Right lobe of liver (tissue), 6 donors: ENCODE data around the gene DTX3. TPM values are rescaled to one million over a fixed set of nuclear protein-coding genes. Genes with fewer than 3 reads are reported as not detected.
"Not testable (repeated sequence)": the region's sequence is repeated elsewhere in the genome, so short reads cannot be mapped to it uniquely, and the experiment has no call there.

Experiments used
- ATAC-seq, 4 donors: fragments of 200-7000 bp; cut with Tn5 transposase; one replicate each; pipeline ENCODE4 v1.9.1; 2020; ENCODE audit warnings: mild to moderate bottlenecking in 4 of 4, moderate library complexity in 4 of 4
- DNase-seq, 3 donors: peaks; one replicate each; pipeline ENCODE4 v3.0.0-alpha.2; 2020
- H3K27ac ChIP-seq, 3 donors: fragments of 200-600 bp; one replicate each; pipeline ENCODE4 v1.8.0; 2022
- H3K27me3 ChIP-seq, 2 donors: fragments of 200-600 bp; one replicate each; pipeline ENCODE4 v1.8.0; 2022
- H3K36me3 ChIP-seq, 4 donors: fragments of 200-600 bp; sonication (generic) in 1 of 4; one replicate each; pipeline versions ENCODE4 v1.5.1 to v1.8.0; 2017 to 2022; ENCODE audit warnings: control low read depth in 1 of 4
- H3K4me1 ChIP-seq, 4 donors: fragments of 200-600 bp; sonication (generic) in 1 of 4; one replicate each; pipeline versions ENCODE4 v1.5.1 to v1.8.0; 2017 to 2022; ENCODE audit warnings: control low read depth in 1 of 4
- H3K4me3 ChIP-seq, 3 donors: fragments of 200-600 bp; one replicate each; pipeline ENCODE4 v1.8.0; 2022
- H3K9me3 ChIP-seq, 4 donors: fragments of 200-600 bp; sonication (generic) in 1 of 4; one replicate each; pipeline versions ENCODE4 v1.5.1 to v1.8.0; 2017 to 2022; ENCODE audit warnings: control low read depth in 1 of 4
- POLR2A ChIP-seq: fragments of 450-650 bp; IDR thresholded peaks from one replicate; pipeline ENCODE4 v1.6.1; 2017; ENCODE audit warnings: antibody characterized with exemption, mild to moderate bottlenecking
- whole genome bisulfite sequencing: methylation state at CpG from one replicate; pipeline ENCODE4 v1.1.6; 2018; ENCODE audit warnings: low coverage, low lambda C conversion rate; ENCODE audit not compliant: insufficient coverage; ENCODE audit errors: missing lambda C conversion rate; 5-methylcytosine and 5-hydroxymethylcytosine counted together
- intact Hi-C, 2 donors: fragments of 100-400 bp; cut with DNase I; formaldehyde crosslinking; loops; one replicate each; pipeline versions ENCODE4 v1.11.2 to v1.14.1; 2022
- total RNA-seq, 6 experiments: library from RNA; depleted of rRNA in 2 of 6; stranded (reverse); fragments of >200 nt in 2 of 6; fragmentation: NEBNext Ultra II Directional in 3 of 6; extraction: Animal tissue kit (Norgen Biotek cat#: 25700) in 3 of 6; gene quantifications; one replicate each; pipeline versions ENCODE4 v1.1.0 to v1.2.4, GENCODE V29; 2016 to 2023
- TF ChIP-seq, protein P1 (sequence below), 4 donors: fragments of 200-600 bp in 3 of 4; fragments of 450-650 bp in 1 of 4; IDR thresholded peaks; one replicate each; pipeline versions ENCODE4 v1.5.1 to v1.8.0; 2016 to 2022; ENCODE audit warnings: antibody characterized with exemption in 4 of 4, mild to moderate bottlenecking in 2 of 4
- donor health status: DM: no; HTN: yes; CAD: no.
- donor health status: DM: no; HTN: no; CAD: no.
- donor health status: DM: no; HTN: no; CAD: no.
- donor health status: DM: no; HTN: yes; CAD: no.
- donor health status: DM: no; HTN: yes; CAD: no.

DTX3 gene
- total RNA-seq, 6 experiments from 2014 or later = 0.86 to 2.7 (median 1.9) TPM

DNA sequence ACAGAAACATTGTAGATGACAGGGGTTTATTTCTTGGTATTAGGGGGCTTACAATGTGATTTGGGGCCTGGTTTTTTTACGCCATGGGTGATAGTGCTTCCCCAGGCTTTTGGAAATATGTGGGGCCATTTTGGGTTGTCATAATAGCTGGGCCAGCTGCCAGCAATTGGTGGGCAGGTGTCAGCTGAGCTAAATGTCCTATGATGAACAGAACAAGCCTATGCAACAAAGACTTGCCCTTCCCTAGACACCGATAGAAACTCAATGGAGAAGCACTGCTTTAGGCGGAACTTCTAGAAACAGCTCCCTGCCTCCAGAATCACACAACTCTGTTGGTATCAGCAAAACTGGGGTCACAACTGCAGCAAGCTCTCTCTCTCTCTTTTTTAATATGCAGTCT, 33.5 kb downstream of the DTX3 start:
- DNase-seq (no peak), ATAC-seq (no peak)
- Histone ChIP-seq H3K9me3 (no peaks in the 10 kb centered on the region), H3K27me3 (peaks cover 4 to 10% of the 10 kb centered on the region in 2 donors), H3K4me1 (peaks cover 0 to 2% (median 0%) of the 10 kb centered on the region in 4 donors), H3K27ac (no peak overlapping the region), H3K4me3 (no peak overlapping the region), H3K36me3 (no peaks in the 10 kb centered on the region)
- TF ChIP-seq, protein P1, sequence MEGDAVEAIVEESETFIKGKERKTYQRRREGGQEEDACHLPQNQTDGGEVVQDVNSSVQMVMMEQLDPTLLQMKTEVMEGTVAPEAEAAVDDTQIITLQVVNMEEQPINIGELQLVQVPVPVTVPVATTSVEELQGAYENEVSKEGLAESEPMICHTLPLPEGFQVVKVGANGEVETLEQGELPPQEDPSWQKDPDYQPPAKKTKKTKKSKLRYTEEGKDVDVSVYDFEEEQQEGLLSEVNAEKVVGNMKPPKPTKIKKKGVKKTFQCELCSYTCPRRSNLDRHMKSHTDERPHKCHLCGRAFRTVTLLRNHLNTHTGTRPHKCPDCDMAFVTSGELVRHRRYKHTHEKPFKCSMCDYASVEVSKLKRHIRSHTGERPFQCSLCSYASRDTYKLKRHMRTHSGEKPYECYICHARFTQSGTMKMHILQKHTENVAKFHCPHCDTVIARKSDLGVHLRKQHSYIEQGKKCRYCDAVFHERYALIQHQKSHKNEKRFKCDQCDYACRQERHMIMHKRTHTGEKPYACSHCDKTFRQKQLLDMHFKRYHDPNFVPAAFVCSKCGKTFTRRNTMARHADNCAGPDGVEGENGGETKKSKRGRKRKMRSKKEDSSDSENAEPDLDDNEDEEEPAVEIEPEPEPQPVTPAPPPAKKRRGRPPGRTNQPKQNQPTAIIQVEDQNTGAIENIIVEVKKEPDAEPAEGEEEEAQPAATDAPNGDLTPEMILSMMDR (IDR thresholded peaks at IDR 0.05) = no peak
- TF ChIP-seq POLR2A = no peak
- WGBS = 90% methylated on average over 1 of the region's 3 CpGs
- intact Hi-C loops = no loop called here

DNA sequence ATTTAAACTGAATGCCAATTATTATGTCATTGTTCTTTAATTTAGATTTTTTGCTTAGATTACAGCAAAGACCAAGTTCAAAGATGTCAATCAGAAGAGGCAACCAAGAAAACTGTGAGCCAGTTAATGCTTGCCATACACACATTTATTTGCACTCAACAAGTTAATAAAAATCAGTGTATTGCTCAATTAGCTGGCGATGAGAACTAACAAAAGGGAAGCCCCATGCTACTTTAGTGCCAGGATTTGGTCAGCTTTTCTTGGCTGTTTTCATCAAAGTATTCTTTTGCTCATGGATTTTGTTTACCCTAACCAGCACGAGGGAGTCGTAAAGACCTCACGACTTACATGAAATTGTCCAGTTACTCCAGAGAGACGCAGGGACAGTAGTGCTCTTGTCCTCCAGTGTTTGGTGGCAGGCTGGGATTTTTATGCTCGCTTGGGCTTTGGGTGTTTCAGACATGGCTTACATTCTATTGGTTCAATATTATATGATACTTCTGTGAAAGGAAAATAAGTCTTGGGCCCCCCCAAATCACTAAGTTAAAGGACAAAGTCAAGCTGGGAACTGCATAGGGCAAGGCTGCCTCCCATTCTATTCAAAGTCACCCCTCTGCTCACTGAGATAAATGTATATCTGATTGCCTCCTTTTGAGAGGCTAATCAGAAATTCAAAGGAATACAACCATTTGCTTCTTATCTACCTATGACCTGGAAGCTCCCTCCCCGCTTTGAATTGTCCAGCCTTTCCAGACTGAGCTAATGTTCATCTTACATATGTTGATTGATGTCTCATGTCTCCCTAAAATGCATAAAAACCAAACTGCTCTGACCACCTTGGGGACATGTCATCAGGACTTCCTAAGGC, 35.8 kb downstream of the DTX3 start:
- Histone ChIP-seq H3K36me3 (no peaks in the 10 kb centered on the region), H3K4me1 (no peaks in the 10 kb centered on the region), H3K27ac (no peak overlapping the region), H3K27me3 (peaks cover 0 to 9% of the 10 kb centered on the region in 2 donors), H3K9me3 (no peaks in the 10 kb centered on the region), H3K4me3 (no peak overlapping the region)
- no peak for DNase-seq
- intact Hi-C loops = no loop called here
- TF ChIP-seq POLR2A = no peak
- TF ChIP-seq, protein P1 (IDR thresholded peaks at IDR 0.05) = no peak
- 42% methylated on average over 7 of the region's 7 CpGs for WGBS
- ATAC-seq = peak in 2 of 4 donors; percentile 22 to 69

DNA sequence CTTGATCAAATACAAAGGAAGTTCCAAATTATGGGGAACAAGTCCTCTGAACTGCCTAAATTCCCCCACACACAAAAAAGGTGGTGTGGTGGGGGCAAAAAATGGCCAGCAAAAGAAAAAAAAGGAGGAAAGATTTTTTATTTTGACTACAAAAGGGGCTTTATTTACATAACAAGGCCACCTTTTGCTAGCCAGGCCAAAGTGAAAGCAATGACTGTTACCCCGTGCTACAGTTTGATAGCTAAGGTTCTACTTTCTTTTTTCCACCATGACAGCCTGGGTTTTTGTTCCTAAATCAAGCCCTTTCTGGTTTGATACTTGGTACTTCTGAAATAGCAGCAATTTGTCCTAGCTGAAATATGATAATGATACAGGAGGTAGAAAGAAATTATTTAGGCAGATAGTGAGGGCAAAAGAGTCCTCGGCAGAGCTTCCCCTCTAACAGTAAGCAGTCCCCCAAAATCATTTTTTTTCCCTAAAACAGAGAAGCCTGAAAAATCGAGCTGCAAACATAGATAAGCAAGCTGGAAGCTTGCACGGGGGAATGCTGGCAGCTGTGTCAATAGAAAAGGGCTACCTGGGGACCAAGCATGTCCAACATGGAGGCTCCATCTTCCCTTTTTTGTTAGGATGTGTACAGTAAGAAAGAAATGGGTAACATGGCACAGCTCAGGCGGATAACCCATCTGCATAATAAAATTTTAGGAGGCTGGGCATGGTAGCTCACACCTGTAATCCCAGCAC, 37.2 kb downstream of the DTX3 start:
- no peaks in the 10 kb centered on the region for H3K4me1 ChIP-seq
- WGBS = 24% methylated on average over 4 of the region's 5 CpGs
- no peaks in the 10 kb centered on the region for H3K36me3 ChIP-seq
- no peak for ATAC-seq
- intact Hi-C loops = no loop called here
- DNase-seq = no peak
- no peak overlapping the region for H3K27ac ChIP-seq
- H3K9me3 ChIP-seq = no peaks in the 10 kb centered on the region
- TF ChIP-seq POLR2A = no peak
- TF ChIP-seq, protein P1 (IDR thresholded peaks at IDR 0.05) = no peak
- no peaks in the 10 kb centered on the region for H3K27me3 ChIP-seq
- no peak overlapping the region for H3K4me3 ChIP-seq

DNA sequence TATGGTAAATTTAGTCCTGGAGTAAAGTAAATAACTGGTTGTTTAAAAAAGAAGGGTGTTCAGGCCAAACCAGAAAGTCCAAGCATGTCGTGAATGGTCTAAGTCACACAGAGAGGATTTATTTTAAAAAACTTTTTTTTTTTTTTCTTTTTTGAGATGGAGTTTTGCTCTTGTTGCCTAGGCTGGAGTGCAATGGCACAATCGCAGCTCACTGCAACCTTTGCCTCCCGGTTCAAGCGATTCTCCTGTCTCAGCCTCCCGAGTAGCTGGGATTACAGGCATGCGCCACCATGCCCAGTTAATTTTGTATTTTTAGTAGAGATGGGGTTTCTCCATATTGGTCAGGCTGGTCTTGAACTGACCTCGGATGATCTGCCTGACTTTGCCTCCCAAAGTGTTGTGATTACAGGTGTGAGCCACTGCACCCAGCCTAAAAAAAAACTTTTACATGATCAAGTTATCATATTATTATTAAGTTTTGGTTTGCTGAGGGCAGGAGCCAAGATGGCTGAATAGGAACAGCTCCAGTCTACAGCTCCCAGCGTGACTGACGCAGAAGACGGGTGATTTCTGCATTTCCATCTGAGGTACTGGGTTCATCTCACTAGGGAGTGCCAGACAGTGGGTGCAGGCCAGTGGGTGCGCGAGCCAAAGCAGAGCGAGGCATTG, 41.5 kb downstream of the DTX3 start:
- not testable (repeated sequence) for DNase-seq

DNA sequence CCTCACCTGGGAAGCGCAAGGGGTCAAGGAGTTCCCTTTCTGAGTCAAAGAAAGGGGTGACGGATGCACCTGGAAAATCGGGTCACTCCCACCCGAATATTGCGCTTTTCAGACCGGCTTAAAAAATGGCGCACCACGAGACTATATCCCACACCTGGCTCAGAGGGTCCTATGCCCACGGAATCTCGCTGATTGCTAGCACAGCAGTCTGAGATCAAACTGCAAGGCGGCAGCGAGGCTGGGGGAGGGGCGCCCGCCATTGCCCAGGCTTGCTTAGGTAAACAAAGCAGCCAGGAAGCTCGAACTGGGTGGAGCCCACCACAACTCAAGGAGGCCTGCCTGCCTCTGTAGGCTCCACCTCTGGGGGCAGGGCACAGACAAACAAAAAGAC, 42.0 kb downstream of the DTX3 start:
- H3K4me1 ChIP-seq, H3K36me3 ChIP-seq, DNase-seq, H3K27me3 ChIP-seq, H3K27ac ChIP-seq, H3K4me3 ChIP-seq, intact Hi-C loops, H3K9me3 ChIP-seq, ATAC-seq: not testable (repeated sequence)
- WGBS = 90% methylated on average over 6 of the region's 15 CpGs

More for the DNA sequence above, 41.5 kb downstream of the DTX3 start:
- H3K9me3 ChIP-seq, intact Hi-C loops, H3K36me3 ChIP-seq, H3K27me3 ChIP-seq, ATAC-seq, H3K4me1 ChIP-seq, H3K27ac ChIP-seq, H3K4me3 ChIP-seq: not testable (repeated sequence)
- WGBS = 56% methylated on average over 10 of the region's 13 CpGs
